Measurements from ENCODE around the gene CMSS1. TPM values are rescaled to one million over a fixed set of nuclear protein-coding genes. Genes with fewer than 3 reads are reported as not detected.

CMSS1 gene
- total RNA-seq, 1 donor from 2014 or later: 17.3 TPM

GRCh38 chr3:100059472-100059871, 241.8 kb downstream of the CMSS1 start:
- ATAC-seq (no peak), DNase-seq (no peak)
- no peaks in the 10 kb centered on the region for H3K27me3 ChIP-seq (ENCODE audit: low read depth)
- H3K36me3 ChIP-seq: no peaks in the 10 kb centered on the region
- H3K4me3 ChIP-seq: no peak overlapping the region
- no peak for TF ChIP-seq CTCF (IDR thresholded peaks at IDR 0.05)
- peaks cover 12% of the 10 kb centered on the region for H3K4me1 ChIP-seq
- no peak overlapping the region for H3K27ac ChIP-seq
- intact Hi-C loops (cut with DNase I): no loop called here
- no peaks in the 10 kb centered on the region for H3K9me3 ChIP-seq

DNA sequence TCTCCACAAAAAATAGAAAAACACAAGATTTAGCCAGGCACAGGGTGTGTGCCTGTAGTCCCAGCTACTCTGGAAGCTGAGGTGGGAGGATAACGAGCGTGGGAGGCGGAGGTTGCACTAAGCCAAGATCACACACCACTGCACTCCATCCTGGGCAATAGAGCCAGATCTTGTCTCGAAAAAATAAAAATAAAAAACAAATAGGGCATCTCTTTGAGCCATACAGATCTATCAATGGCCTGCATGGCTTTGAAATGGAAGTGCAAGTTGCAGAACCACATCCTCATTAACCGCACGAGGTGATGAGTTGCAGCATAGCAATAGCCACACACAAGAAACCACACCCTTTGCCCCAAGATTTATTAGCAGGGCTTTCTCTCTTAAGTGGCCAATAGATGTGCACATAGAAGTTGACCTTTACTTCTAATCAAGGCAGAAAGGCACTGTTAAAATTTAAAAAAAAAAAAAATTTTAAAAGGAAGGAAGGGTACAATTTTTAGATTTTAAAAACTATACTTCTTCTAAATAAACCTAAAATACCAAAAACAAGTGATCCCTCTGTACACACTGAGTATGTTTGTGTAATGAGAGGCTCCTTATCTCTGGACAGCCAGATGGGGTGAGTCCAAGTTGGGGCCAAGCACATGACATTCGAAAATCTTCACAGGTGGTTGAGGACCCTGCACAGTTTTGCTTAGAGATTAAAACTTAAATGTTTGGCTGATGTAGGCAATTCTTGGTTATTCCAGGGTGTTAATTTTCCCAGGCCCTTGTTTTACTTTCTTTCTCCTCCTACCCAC, 243.2 kb downstream of the CMSS1 start:
- intact Hi-C loops (cut with DNase I): loop anchor here (10.0 kb wide), 1 partner anchor 194 kb away; no protein-coding TSS in a partner anchor
- ATAC-seq: no peak
- Histone ChIP-seq H3K36me3 (no peaks in the 10 kb centered on the region), H3K4me3 (no peak overlapping the region), H3K27me3 (ENCODE audit: low read depth) (no peaks in the 10 kb centered on the region), H3K27ac (no peak overlapping the region), H3K9me3 (no peaks in the 10 kb centered on the region), H3K4me1 (peaks cover 16% of the 10 kb centered on the region)
- no peak for DNase-seq
- TF ChIP-seq CTCF (IDR thresholded peaks at IDR 0.05): no peak

GRCh38 chr3:100062665-100063064, 245.0 kb downstream of the CMSS1 start:
- H3K27ac ChIP-seq: no peak overlapping the region
- ATAC-seq: no peak
- no peak for DNase-seq
- peaks cover 16% of the 10 kb centered on the region for H3K4me1 ChIP-seq
- no peak for TF ChIP-seq CTCF (IDR thresholded peaks at IDR 0.05)
- intact Hi-C loops (cut with DNase I): loop anchor here (10.0 kb wide), 1 partner anchor 192 kb away; no protein-coding TSS in a partner anchor
- H3K9me3 ChIP-seq: no peaks in the 10 kb centered on the region
- H3K4me3 ChIP-seq: no peak overlapping the region
- no peaks in the 10 kb centered on the region for H3K27me3 ChIP-seq (ENCODE audit: low read depth)
- H3K36me3 ChIP-seq: no peaks in the 10 kb centered on the region

DNA sequence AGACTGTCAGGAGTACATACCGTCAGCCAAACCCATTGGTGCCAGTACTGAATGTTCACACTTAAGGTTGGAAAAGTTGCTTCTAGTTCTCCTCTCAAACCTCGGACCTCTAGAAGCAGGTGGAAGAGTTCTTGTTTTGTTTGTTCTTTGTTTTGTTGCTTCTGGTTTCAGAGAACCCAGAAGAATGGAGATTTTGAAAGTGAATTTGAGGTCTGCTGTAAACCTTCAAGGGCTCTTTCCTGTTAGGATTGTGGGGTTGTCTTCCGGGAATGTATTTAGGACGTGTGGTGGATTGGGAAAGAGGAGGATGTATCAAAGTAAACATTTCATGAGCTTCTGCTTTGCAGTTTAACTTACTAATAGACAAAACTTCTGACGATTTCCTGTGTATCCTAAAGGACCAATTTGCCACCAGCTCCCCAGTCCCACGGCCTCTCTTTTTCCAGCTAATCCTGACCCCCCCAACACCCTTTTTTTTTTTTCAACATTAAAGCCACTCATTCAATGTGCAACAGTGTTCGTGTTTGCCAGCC, 246.3 kb downstream of the CMSS1 start:
- Histone ChIP-seq H3K4me1 (peaks cover 18% of the 10 kb centered on the region), H3K9me3 (no peaks in the 10 kb centered on the region), H3K27me3 (ENCODE audit: low read depth) (no peaks in the 10 kb centered on the region), H3K4me3 (peak overlapping the region; percentile 6), H3K27ac (peak overlapping the region; percentile 76), H3K36me3 (no peaks in the 10 kb centered on the region)
- intact Hi-C loops (cut with DNase I): loop anchor here (10.0 kb wide), 1 partner anchor 191 kb away; no protein-coding TSS in a partner anchor
- no peak for TF ChIP-seq CTCF (IDR thresholded peaks at IDR 0.05)
- ATAC-seq (peak; percentile 66 to 84), DNase-seq (no peak)

GRCh38 chr3:100067589-100067988, 249.9 kb downstream of the CMSS1 start:
- DNase-seq (no peak), ATAC-seq (no peak)
- Histone ChIP-seq H3K36me3 (no peaks in the 10 kb centered on the region), H3K27me3 (ENCODE audit: low read depth) (no peaks in the 10 kb centered on the region), H3K4me1 (peaks cover 29% of the 10 kb centered on the region), H3K4me3 (no peak overlapping the region), H3K27ac (no peak overlapping the region), H3K9me3 (no peaks in the 10 kb centered on the region)
- intact Hi-C loops (cut with DNase I): loop anchor here (10.0 kb wide), 1 partner anchor 187 kb away; no protein-coding TSS in a partner anchor
- TF ChIP-seq CTCF (IDR thresholded peaks at IDR 0.05): no peak

Measured in lower lobe of right lung (tissue), 2 donors.